ENCODE measurements around the gene MOSMO.

GRCh38 chr16:21990381-21990944 is 17.4 kb upstream of the MOSMO start:
- TF ChIP-seq CTCF (IDR thresholded peaks at IDR 0.05) (no peak), POLR2AphosphoS5 (IDR thresholded peaks at IDR 0.05) (no peak), POLR2A (IDR thresholded peaks at IDR 0.05) (no peak)

Data from stomach (tissue), 4 donors.